ENCODE results near the gene PTGR2. TPM values are rescaled to one million over a fixed set of nuclear protein-coding genes. Genes with fewer than 3 reads are reported as not detected.

Gene PTGR2
- total RNA-seq, 1 experiment from 2014 or later: 17.1 TPM

DNA sequence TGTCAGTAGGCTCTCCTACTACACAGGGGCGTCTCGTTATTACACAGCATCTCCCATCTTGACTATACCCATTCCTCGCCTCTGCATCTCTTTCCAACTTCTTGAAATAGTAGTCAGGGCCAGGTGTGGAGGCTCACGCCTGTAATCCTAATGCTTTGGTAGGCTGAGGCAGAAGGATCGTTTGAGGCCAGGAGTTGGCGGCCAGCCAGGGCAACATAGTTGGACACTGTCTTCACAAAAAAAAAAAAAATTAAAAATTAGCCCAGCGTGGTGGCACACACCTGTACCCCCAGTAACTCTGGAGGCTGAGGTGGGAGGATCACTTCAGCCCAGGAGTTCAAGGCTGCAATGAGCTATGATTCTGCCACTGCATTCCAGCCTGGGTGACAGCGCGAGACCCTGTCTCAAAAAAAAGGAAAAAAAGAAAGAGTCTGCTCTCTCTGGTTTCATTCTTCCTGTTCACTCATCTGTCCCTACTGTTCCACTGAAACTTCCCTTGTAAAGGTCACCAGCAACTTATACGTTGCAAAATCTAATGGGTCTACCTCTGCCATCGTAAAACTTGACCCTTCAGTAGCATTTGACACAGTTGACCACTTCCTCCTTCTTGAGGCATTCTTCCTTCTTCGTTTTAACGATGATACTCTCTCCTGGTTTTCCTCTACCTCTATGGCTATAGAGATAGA is 41.0 kb upstream of the PTGR2 start:
- ChIA-PET CTCF (no interaction called here), POLR2A (no interaction called here)
- no peak for ATAC-seq

DNA sequence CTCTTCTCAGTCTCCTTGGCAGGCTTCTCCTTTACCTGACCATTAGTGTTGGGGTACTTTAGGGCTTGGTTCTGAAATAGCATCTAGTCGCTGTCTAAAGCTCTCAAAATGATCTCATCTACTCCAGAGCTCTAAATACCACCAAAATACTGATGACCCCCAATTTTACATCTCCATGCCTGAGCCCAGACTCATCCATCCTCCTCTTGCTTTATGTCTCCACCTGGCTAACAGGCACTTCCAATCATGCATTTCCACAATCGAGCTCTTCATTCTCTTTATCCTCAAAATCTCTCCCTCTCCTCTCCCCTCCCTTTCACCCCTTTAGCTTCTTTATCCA is 40.5 kb upstream of the PTGR2 start:
- CTCF ChIA-PET: no interaction called here
- no peaks in the 10 kb centered on the region for H3K9me3 ChIP-seq (ENCODE audit: control insufficient read depth, insufficient read depth, low read depth, low read length)
- H3K27ac ChIP-seq (ENCODE audit: low read length): no peak overlapping the region
- DNase-seq (ENCODE audit: low read depth, low spot score) (no peak), ATAC-seq (no peak)
- no TSS peak for BruUV-seq (replicated peaks)
- POLR2A ChIA-PET: no interaction called here
- H3K4me3 ChIP-seq (ENCODE audit: low read depth in 2 of 2, low read length in 2 of 2): no peak overlapping the region
- in situ Hi-C loops (cut with HindIII; ENCODE audit: low pct_unique_long_range_greater_than_20kb, low sequenced_read_pairs) (no loop called here), intact Hi-C loops (cut with micrococcal nuclease; ENCODE audit: unreplicated experiment) (no loop called here)
- TF ChIP-seq POLR2AphosphoS5 (IDR thresholded peaks at IDR 0.05; ENCODE audit: low read depth, low read length): no peak
- TF ChIP-seq, protein P1, sequence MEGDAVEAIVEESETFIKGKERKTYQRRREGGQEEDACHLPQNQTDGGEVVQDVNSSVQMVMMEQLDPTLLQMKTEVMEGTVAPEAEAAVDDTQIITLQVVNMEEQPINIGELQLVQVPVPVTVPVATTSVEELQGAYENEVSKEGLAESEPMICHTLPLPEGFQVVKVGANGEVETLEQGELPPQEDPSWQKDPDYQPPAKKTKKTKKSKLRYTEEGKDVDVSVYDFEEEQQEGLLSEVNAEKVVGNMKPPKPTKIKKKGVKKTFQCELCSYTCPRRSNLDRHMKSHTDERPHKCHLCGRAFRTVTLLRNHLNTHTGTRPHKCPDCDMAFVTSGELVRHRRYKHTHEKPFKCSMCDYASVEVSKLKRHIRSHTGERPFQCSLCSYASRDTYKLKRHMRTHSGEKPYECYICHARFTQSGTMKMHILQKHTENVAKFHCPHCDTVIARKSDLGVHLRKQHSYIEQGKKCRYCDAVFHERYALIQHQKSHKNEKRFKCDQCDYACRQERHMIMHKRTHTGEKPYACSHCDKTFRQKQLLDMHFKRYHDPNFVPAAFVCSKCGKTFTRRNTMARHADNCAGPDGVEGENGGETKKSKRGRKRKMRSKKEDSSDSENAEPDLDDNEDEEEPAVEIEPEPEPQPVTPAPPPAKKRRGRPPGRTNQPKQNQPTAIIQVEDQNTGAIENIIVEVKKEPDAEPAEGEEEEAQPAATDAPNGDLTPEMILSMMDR (IDR thresholded peaks at IDR 0.05): no peak
- no peaks in the 10 kb centered on the region for H3K27me3 ChIP-seq (ENCODE audit: control insufficient read depth, insufficient read depth, low read length)
- no peaks in the 10 kb centered on the region for H3K36me3 ChIP-seq (ENCODE audit: control insufficient read depth, insufficient read depth, low read length)
- no peaks in the 10 kb centered on the region for H3K4me1 ChIP-seq (ENCODE audit: control insufficient read depth, insufficient read depth, low read length)

More for the DNA sequence above, 41.0 kb upstream of the PTGR2 start:
- Histone ChIP-seq H3K9me3 (ENCODE audit: control insufficient read depth, insufficient read depth, low read depth, low read length) (no peaks in the 10 kb centered on the region), H3K27me3 (ENCODE audit: control insufficient read depth, insufficient read depth, low read length) (no peaks in the 10 kb centered on the region), H3K36me3 (ENCODE audit: control insufficient read depth, insufficient read depth, low read length) (no peaks in the 10 kb centered on the region), H3K4me1 (ENCODE audit: control insufficient read depth, insufficient read depth, low read length) (no peaks in the 10 kb centered on the region), H3K4me3 (ENCODE audit: low read depth in 2 of 2, low read length in 2 of 2) (no peak overlapping the region), H3K27ac (ENCODE audit: low read length) (no peak overlapping the region)
- TF ChIP-seq SIN3A (IDR thresholded peaks at IDR 0.05; ENCODE audit: borderline replicate concordance, insufficient read depth, low read depth, low read length) (no peak), TCF7L2 (IDR thresholded peaks at IDR 0.05; ENCODE audit: low read depth, low read length) (no peak), POLR2AphosphoS5 (IDR thresholded peaks at IDR 0.05; ENCODE audit: low read depth, low read length) (no peak)
- TF ChIP-seq, protein P2, sequence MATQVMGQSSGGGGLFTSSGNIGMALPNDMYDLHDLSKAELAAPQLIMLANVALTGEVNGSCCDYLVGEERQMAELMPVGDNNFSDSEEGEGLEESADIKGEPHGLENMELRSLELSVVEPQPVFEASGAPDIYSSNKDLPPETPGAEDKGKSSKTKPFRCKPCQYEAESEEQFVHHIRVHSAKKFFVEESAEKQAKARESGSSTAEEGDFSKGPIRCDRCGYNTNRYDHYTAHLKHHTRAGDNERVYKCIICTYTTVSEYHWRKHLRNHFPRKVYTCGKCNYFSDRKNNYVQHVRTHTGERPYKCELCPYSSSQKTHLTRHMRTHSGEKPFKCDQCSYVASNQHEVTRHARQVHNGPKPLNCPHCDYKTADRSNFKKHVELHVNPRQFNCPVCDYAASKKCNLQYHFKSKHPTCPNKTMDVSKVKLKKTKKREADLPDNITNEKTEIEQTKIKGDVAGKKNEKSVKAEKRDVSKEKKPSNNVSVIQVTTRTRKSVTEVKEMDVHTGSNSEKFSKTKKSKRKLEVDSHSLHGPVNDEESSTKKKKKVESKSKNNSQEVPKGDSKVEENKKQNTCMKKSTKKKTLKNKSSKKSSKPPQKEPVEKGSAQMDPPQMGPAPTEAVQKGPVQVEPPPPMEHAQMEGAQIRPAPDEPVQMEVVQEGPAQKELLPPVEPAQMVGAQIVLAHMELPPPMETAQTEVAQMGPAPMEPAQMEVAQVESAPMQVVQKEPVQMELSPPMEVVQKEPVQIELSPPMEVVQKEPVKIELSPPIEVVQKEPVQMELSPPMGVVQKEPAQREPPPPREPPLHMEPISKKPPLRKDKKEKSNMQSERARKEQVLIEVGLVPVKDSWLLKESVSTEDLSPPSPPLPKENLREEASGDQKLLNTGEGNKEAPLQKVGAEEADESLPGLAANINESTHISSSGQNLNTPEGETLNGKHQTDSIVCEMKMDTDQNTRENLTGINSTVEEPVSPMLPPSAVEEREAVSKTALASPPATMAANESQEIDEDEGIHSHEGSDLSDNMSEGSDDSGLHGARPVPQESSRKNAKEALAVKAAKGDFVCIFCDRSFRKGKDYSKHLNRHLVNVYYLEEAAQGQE (IDR thresholded peaks at IDR 0.05; ENCODE audit: insufficient read depth in 1 of 2, low read depth in 2 of 2, low read length in 1 of 2): no peak
- TF ChIP-seq, protein P1 (IDR thresholded peaks at IDR 0.05): no peak
- BruUV-seq (replicated peaks): no TSS peak
- intact Hi-C loops (cut with micrococcal nuclease; ENCODE audit: unreplicated experiment) (no loop called here), in situ Hi-C loops (cut with HindIII; ENCODE audit: low pct_unique_long_range_greater_than_20kb, low sequenced_read_pairs) (no loop called here)
- no peak for DNase-seq (ENCODE audit: low read depth, low spot score)
